GM12873 (cell line): ENCODE data around the gene NIPSNAP3A.

Experiments
- TF ChIP-seq, protein P1 (sequence below): IDR thresholded peaks from 2 replicates; pipeline ENCODE4 v1.5.1; 2012; ENCODE audit warnings: low read depth, mild to moderate bottlenecking, moderate library complexity, low read length, control low read depth; ENCODE audit not compliant: insufficient read depth; ENCODE audit errors: missing control alignments

NIPSNAP3A gene

DNA sequence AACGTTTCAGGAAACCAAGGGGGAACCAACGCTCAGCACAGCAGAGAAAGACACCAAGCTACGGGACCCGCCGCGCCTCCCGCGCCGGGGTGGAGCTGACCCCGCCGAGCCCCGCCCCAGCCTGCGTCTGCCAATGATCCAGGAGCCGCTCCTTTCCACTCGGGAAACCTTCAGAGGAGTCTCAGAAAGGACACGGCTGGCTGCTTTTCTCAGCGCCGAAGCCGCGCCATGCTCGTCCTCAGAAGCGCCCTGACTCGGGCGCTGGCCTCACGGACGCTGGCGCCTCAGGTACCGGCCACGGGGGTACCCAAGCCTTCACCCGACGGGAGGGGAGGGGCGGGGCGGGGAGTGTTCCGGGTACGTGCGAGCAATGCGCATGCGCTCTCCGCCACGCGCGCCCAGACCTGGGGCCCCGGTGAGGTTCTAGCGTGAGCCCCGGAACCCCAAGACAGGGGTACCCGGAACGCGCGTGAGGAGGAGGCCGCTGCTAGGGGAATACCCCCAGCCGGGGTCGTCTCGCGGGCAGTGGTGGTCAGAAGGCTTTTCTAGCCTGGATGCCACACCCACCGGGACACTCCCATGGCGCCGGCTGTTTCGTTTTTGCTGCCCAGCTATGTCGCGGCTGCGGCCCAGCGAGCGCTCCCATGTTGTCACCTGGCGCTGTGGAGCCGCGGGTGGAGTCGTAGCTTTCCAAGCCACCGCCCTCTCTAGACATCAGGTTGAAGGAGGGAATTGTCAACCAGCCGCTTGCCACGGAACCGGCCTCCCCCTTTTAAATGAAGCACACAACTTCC is at the start of gene NIPSNAP3A:
Gene NIPSNAP3A (plus strand): TSS at position 119 of the 794 bp plus-strand sequence. CDS start 110 bp downstream, at position 229.
- TF ChIP-seq, protein P1, sequence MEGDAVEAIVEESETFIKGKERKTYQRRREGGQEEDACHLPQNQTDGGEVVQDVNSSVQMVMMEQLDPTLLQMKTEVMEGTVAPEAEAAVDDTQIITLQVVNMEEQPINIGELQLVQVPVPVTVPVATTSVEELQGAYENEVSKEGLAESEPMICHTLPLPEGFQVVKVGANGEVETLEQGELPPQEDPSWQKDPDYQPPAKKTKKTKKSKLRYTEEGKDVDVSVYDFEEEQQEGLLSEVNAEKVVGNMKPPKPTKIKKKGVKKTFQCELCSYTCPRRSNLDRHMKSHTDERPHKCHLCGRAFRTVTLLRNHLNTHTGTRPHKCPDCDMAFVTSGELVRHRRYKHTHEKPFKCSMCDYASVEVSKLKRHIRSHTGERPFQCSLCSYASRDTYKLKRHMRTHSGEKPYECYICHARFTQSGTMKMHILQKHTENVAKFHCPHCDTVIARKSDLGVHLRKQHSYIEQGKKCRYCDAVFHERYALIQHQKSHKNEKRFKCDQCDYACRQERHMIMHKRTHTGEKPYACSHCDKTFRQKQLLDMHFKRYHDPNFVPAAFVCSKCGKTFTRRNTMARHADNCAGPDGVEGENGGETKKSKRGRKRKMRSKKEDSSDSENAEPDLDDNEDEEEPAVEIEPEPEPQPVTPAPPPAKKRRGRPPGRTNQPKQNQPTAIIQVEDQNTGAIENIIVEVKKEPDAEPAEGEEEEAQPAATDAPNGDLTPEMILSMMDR, result no peak

DNA sequence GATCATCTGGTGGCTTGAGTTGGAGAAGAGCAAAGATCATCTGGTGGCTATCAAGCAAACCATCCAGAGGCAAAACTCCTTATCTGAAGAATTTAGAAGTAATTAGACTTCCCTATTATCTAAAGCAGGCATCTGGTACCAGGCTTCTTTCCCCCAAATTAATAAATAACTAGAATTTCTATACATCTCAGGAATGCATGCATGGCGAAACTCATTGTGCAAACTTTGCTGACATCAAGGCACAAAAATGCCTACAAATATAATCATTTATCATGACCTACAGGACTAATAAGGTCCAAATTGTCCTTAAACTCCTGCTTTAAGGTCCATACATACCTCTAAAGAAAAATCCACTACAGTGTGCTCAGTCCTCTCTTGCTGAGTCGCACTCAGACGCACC is 47.2 kb upstream of the NIPSNAP3A start:
- TF ChIP-seq, protein P1, result no peak

DNA sequence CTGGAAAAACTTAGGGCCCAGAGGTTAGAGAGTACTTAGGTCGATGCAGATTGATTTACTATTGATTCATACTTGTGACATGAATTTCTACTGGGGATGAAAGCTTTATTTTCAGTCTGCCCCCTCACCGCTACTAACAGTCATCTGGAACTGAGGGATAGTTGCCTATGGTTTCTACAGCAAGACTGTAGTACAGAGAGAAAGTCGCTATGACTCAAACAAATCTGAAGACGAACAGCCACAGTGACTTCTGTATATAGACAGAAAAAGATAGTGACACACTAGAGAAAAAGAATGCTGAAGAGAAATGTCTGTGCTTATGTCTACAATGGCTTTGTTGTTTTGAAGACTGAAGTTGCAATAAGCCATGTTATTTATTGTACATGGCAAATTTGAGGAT is 35.9 kb upstream of the NIPSNAP3A start:
- TF ChIP-seq, protein P1, result no peak

DNA sequence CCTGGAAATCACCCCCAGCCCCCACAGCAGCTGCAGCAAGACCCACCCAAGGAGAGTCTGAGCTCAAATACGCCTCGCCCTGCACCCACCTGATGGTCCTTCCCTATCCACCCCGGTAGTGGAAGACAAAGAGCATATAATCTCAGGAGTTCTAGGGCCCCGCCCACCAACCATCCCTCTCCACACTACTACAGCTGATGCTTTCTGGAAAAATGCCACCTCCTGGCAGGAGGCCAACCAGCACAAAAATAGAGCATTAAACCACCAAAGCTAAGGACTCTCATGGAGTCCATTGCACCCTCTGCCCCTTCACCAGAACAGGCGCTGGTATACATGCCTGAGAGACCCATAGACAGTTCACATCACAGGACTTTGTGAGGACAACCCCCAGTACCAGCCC is 22.5 kb upstream of the NIPSNAP3A start:
- TF ChIP-seq, protein P1, result no peak

DNA sequence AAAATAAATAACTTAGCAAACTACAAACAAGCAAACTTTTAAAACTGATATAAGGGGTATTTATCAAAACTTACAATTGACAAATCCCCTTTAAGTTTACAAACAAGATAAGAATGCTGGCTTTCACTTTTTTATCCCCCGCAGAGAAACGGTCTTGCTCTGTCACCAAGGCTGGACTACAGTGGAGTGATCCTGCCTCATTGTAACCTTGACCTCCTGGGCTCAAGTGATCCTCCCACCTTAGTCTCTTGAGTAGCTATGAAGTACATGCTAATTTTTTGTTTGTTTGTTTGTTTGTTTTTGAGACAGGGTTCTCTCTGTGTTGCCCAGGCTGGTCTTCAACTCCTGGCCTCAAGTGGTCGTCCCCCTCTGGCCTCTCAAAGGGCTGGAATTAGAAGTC is 9.0 kb upstream of the NIPSNAP3A start:
- TF ChIP-seq, protein P1, result no peak

DNA sequence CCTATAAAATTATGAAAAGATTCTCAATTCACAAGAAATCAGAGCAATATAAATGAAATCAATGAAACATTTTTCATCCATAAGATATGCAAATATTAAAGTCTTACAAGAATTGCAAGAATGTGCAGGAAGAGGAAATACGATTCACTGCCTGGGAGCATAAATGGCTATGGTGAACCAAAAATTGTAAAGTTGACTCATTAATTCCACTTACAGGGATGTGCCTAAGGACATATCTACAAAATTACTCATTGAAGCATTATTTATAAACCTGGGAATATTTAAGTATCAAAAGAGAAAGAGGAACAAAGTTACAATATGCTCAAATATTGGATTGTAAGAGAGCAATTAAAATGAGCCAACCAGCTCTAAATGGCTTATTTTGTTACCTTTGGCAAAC is 6.9 kb upstream of the NIPSNAP3A start:
- TF ChIP-seq, protein P1, result no peak

DNA sequence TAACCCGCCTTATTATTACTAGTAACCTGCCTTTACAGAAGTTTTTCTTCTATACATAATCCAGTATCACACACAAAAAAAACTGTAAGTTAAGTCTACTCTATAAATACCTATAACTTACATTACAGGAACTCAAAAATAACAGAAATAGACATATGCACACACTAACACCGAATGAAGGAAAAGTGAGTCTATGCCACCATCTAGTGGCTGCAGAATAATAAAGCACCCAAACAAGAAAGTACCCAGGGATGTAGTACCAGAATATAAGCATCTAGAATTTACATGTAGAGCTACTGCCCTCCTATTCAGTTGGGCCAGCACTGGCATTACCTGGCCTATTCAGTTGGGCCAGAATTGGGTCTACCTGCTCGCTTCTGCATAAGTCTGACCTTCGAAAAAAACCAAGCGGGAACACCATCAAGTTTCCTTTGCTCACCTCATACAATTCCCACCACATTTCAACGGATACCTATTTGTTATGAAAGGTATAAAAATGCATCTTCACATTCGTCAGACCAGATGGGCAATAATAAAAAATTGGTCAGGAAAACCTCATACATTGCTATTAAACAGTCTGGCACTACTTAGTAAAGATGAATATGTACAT is 4.0 kb upstream of the NIPSNAP3A start:
- TF ChIP-seq, protein P1, result peak; percentile 64
